Glomerular endothelial cell (primary cell): ENCODE data around the gene SLC52A1. TPM values are rescaled to one million over a fixed set of nuclear protein-coding genes. Genes with fewer than 3 reads are reported as not detected.

ENCODE experiments used
- DNase-seq: peaks from one replicate; pipeline ENCODE4 v3.0.0-alpha.2; 2011; ENCODE audit warnings: low read depth, low spot score; ENCODE audit errors: extremely low read depth
- total RNA-seq: library from RNA; depleted of rRNA; stranded (reverse); fragments of >200 nt; gene quantifications from 2 replicates; pipeline ENCODE4 v1.2.3, GENCODE V29; 2015

The SLC52A1 gene
- total RNA-seq, 1 donor from 2014 or later: not detected

DNA sequence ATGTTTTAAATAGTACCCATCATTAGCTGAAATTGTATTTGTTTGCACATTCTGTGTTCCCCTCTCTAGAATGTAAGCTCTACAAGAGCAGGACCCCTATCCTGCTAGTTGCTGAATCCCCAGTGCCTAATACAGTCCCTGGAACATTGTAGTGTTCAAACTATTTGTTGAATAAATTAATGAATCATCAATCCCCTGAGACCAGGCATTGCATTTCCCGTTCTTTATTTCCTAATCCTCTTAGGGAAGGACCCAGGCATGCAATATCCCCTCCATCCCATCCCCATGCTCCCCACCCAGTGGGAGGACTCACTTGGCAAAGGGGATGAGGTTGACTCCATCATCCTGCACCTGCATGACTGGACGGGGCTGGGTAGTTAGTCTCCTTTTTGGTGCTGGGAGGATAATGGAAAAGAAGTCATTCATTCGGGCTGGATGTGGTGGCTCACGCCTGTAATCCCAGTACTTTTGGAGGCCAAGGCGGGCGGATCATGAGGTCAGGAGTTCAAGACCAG, 41.1 kb downstream of the SLC52A1 start:
- DNase-seq: no peak

DNA sequence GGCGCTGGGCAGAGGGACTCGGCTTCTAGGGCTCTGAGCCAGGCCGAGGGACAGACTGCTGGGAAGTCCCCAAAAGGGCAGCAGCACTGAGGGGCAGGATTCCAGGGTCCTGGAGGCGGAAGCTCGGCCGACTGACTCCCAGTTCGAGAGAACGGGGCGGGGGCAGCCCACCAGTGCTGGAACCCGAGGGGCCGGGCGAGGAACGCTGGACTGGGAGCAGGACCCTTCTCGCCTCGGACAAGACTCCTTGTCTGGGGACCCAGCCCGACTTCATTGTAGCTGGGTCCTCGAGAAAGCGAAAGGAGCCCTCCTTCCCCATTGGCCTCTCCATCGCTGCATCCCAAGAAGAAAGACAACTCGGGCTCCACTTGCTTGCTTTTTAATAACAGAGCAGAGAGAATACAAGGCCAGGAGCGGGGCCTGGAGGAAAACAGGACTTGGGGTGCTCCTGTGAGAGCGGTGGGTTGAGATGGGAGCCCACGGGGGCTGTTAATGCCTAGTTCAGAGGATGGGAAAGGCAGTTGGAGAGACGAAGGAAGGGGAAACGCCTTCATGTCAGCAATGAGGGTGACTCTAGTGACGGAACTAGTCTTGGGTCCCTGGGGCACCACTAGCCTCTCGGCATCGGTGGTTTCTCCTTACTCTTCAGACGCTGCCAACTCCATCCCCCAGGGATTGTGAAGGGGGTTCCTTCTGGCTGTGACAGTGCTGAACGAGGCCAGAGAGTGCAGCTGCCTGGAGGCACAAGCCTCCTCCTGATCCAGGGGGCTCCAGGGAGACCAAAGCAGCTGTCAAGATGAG, 47.3 kb downstream of the SLC52A1 start:
- DNase-seq: no peak

DNA sequence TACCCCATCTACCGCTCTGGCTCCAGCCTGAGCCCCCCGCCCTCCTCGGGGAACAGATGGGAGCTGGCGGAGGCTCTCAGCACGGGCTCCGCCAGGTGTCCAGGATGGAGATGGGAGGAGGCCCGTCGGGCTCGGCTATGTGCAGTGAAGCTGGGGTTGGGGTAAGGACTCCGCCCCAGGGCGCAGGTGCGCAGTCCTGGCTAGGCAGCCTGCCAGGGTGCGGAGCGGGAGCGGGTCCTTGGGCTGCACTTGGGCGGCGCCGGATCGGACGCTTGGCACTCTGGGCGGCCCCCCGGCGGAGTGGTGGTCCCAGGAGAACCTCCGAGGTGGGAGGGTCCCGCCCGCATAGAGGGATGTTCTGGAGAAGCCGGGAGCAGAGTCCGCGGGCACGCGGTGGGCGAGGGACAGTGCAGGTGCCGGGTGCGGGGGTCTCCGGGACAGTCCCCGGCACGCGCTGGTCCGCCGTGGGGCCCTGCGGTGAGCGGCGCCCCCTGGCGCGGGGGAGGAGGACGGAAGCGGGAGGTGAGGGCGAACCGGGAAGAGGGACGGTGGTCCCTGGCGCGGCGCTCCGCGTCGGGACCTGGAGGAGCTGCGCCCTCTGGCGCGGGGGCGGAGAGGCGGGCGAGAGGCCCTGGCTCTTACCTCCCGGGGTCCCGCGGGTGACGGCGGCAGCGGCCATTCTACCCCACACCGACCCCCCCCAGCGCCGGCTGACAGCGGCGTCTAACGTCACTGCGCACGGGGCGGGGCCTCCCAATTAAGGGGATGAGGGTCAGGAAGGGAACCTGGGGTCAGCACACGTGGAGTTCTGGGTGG, 48.1 kb downstream of the SLC52A1 start, which contains the start of gene CAMTA2:
CAMTA2 (minus strand) TSS at position 725 of the 816 bp plus-strand sequence. CDS start 1,453 bp downstream, outside the sequence.
- no peak for DNase-seq

DNA sequence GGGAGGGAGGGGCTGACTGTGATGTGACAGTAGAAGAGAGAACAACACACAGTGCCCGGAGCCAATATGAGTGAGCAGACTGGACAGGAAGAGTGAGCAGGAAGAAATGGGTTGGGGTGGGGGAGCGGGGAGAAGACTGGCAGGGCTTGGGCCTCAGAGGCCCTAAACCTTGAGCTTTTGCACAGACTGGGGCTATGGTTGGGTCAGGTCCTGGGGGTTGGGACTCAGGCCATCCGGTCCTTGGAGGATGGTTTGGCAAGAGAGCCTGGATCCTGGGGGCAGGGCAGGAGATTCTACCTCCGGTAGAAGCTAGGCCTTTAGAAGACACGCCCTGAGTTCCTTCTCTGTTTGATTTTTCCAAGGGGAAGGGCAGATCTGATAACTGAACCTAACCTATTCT, 48.8 kb downstream of the SLC52A1 start:
- no peak for DNase-seq

Other genes with a start within 250 kb of the SLC52A1 start
- 0.44 TPM in 1 of 2 replicates, not detected in the other for gene VMO1, start 249.1 kb downstream of the SLC52A1 start, total RNA-seq
- not detected in 2 replicates for gene GLTPD2, start 246.5 kb downstream of the SLC52A1 start, total RNA-seq
- gene PSMB6, start 239.3 kb downstream of the SLC52A1 start, total RNA-seq: 143 and 209 TPM in 2 replicates
- 33.5 and 36.9 TPM in 2 replicates for gene PLD2, start 228.3 kb downstream of the SLC52A1 start, total RNA-seq
- gene MINK1, start 202.1 kb downstream of the SLC52A1 start, total RNA-seq: 51.0 and 74.7 TPM in 2 replicates
- gene C17orf107, start 135.9 kb downstream of the SLC52A1 start, total RNA-seq: 0.88 and 1.6 TPM in 2 replicates
- gene CHRNE, start 132.3 kb downstream of the SLC52A1 start, total RNA-seq: 0.76 and 1.5 TPM in 2 replicates
- not detected in 2 replicates for gene GP1BA, start 103.1 kb downstream of the SLC52A1 start, total RNA-seq
- 47.3 and 52.1 TPM in 2 replicates for gene SLC25A11, start 95.4 kb downstream of the SLC52A1 start, total RNA-seq
- 47.5 and 54.7 TPM in 2 replicates for gene RNF167, start 95.2 kb downstream of the SLC52A1 start, total RNA-seq
- 1,675 and 1,900 TPM in 2 replicates for gene PFN1, start 86.9 kb downstream of the SLC52A1 start, total RNA-seq
- 0.15 and 2.6 TPM in 2 replicates for gene ENO3, start 84.3 kb downstream of the SLC52A1 start, total RNA-seq
- gene SPAG7, start 67.6 kb downstream of the SLC52A1 start, total RNA-seq: 61.8 and 69.5 TPM in 2 replicates
- 16.4 and 35.1 TPM in 2 replicates for gene CAMTA2, start 47.8 kb downstream of the SLC52A1 start, total RNA-seq
- 0.39 and 0.76 TPM in 2 replicates for gene INCA1, start 37.9 kb downstream of the SLC52A1 start, total RNA-seq
- gene KIF1C, start 37.5 kb downstream of the SLC52A1 start, total RNA-seq: 114 and 117 TPM in 2 replicates
- 2.0 and 2.5 TPM in 2 replicates for gene ZFP3, start 43.0 kb upstream of the SLC52A1 start, total RNA-seq
- gene ZNF232, start 76.5 kb upstream of the SLC52A1 start, total RNA-seq: 3.4 and 4.4 TPM in 2 replicates
- gene USP6, start 80.6 kb upstream of the SLC52A1 start, total RNA-seq: not detected in 2 replicates
- gene ZNF594, start 156.4 kb upstream of the SLC52A1 start, total RNA-seq: 3.5 and 4.9 TPM in 2 replicates
- gene SCIMP, start 199.4 kb upstream of the SLC52A1 start, total RNA-seq: not detected in 2 replicates
- gene RABEP1, start 246.9 kb upstream of the SLC52A1 start, total RNA-seq: 33.7 and 48.5 TPM in 2 replicates